Trophoblast cell (in vitro differentiated cells and primary cell): ENCODE results near the gene COL18A1.

ENCODE experiments used
- DNase-seq, 2 donors: peaks; one replicate each; pipeline ENCODE4 v3.0.0-alpha.2; 2016
- H2AFZ ChIP-seq: 2 replicates; pipeline ENCODE4 v1.6.1; 2013; ENCODE audit warnings: low read length, moderate library complexity, mild to moderate bottlenecking; ENCODE audit not compliant: insufficient read depth, poor library complexity
- H2AK5ac ChIP-seq: 2 replicates; pipeline ENCODE4 v1.6.1; 2013; ENCODE audit warnings: mild to moderate bottlenecking, low read length
- H2BK120ac ChIP-seq: 2 replicates; pipeline ENCODE4 v1.6.1; 2013; ENCODE audit warnings: low read length, mild to moderate bottlenecking, moderate library complexity; ENCODE audit not compliant: insufficient read depth, poor library complexity
- H2BK12ac ChIP-seq: 2 replicates; pipeline ENCODE4 v1.6.1; 2013; ENCODE audit warnings: mild to moderate bottlenecking, low read length, moderate library complexity
- H2BK5ac ChIP-seq: 2 replicates; pipeline ENCODE4 v1.6.1; 2013; ENCODE audit warnings: low read length, low read depth, moderate library complexity, mild to moderate bottlenecking; ENCODE audit not compliant: poor library complexity
- H3K14ac ChIP-seq: 2 replicates; pipeline ENCODE4 v1.6.1; 2013; ENCODE audit warnings: mild to moderate bottlenecking, low read length
- H3K18ac ChIP-seq: 2 replicates; pipeline ENCODE4 v1.6.1; 2013; ENCODE audit warnings: mild to moderate bottlenecking, low read length
- H3K23ac ChIP-seq: 2 replicates; pipeline ENCODE4 v1.6.1; 2013; ENCODE audit warnings: low read length
- H3K27ac ChIP-seq: 2 replicates; pipeline ENCODE4 v1.5.1; 2013; ENCODE audit warnings: low read depth, mild to moderate bottlenecking, inconsistent platforms, low read length, moderate library complexity
- H3K27me3 ChIP-seq: 2 replicates; pipeline ENCODE4 v1.6.1; 2013; ENCODE audit warnings: inconsistent platforms, mild to moderate bottlenecking, low read length, moderate library complexity; ENCODE audit not compliant: insufficient read depth
- H3K36me3 ChIP-seq, 2 experiments: 1 replicate in 1 of 2; 2 replicates in 1 of 2; pipeline ENCODE4 v1.6.1; 2013; ENCODE audit warnings: low read length in 2 of 2, mild to moderate bottlenecking in 2 of 2, moderate library complexity in 1 of 2; ENCODE audit not compliant: insufficient read depth in 2 of 2, control insufficient read depth in 1 of 2
- H3K4ac ChIP-seq: 2 replicates; pipeline ENCODE4 v1.6.1; 2013; ENCODE audit warnings: low read depth, mild to moderate bottlenecking, low read length, moderate library complexity
- H3K4me1 ChIP-seq, 2 experiments: 1 replicate in 1 of 2; 2 replicates in 1 of 2; pipeline ENCODE4 v1.6.1; 2013; ENCODE audit warnings: low read length in 2 of 2, mild to moderate bottlenecking in 2 of 2, moderate library complexity in 1 of 2; ENCODE audit not compliant: insufficient read depth in 2 of 2, control insufficient read depth in 1 of 2
- H3K4me2 ChIP-seq: 2 replicates; pipeline ENCODE4 v1.6.1; 2013; ENCODE audit warnings: inconsistent platforms, mild to moderate bottlenecking, low read length, moderate library complexity
- H3K4me3 ChIP-seq: 2 replicates; pipeline ENCODE4 v1.5.1; 2013; ENCODE audit warnings: mild to moderate bottlenecking, low read depth, low read length, inconsistent platforms
- H3K79me1 ChIP-seq: one replicate; pipeline ENCODE4 v1.6.1; 2013; ENCODE audit warnings: low read length
- H3K79me2 ChIP-seq: 2 replicates; pipeline ENCODE4 v1.6.1; 2013; ENCODE audit warnings: low read length, mild to moderate bottlenecking; ENCODE audit not compliant: control insufficient read depth, insufficient read depth, poor library complexity
- H3K9ac ChIP-seq: 2 replicates; pipeline ENCODE4 v1.6.1; 2013; ENCODE audit warnings: mild to moderate bottlenecking, low read length
- H3K9me3 ChIP-seq: 2 replicates; pipeline ENCODE4 v1.6.1; 2013; ENCODE audit warnings: low read depth, mild to moderate bottlenecking, control low read depth, inconsistent platforms, low read length; ENCODE audit not compliant: insufficient read depth
- H4K12ac ChIP-seq: 2 replicates; pipeline ENCODE4 v1.6.1; 2013; ENCODE audit warnings: low read depth, mild to moderate bottlenecking, low read length, moderate library complexity
- H4K8ac ChIP-seq: 2 replicates; pipeline ENCODE4 v1.6.1; 2013; ENCODE audit warnings: low read depth, mild to moderate bottlenecking, low read length, moderate library complexity
- H4K91ac ChIP-seq: one replicate; pipeline ENCODE4 v1.6.1; 2013; ENCODE audit warnings: low read depth, mild to moderate bottlenecking, low read length, moderate library complexity
- WGBS: extraction: QIAGEN DNeasy Blood & Tissue Kit; methylation state at CpG from one replicate; pipeline ENCODE4 v1.1.7; 2013; ENCODE audit warnings: missing lambda C conversion rate; ENCODE audit not compliant: insufficient read length, insufficient coverage; ENCODE audit errors: extremely low coverage; 5-methylcytosine and 5-hydroxymethylcytosine counted together

The COL18A1 gene

GRCh38 chr21:45545691-45546531 is 140.9 kb downstream of the COL18A1 start:
- Histone ChIP-seq H3K27ac (peak overlapping the region; percentile 50), H3K14ac (peak overlapping the region; percentile 21), H2BK120ac (peak overlapping the region; percentile 19), H3K9me3 (no peaks in the 10 kb centered on the region), H3K9ac (no peak overlapping the region), H3K4me3 (no peak overlapping the region), H2AK5ac (peak overlapping the region; percentile 52), H2BK12ac (peak overlapping the region; percentile 71), H3K27me3 (no peaks in the 10 kb centered on the region), H4K12ac (no peak overlapping the region), H4K8ac (peak overlapping the region; percentile 43), H3K18ac (peak overlapping the region; percentile 8), H3K36me3 (no peaks in the 10 kb centered on the region), H3K4ac (no peak overlapping the region), H2BK5ac (peak overlapping the region; percentile 35), H3K23ac (no peak overlapping the region), H2AFZ (peak overlapping the region; percentile 19), H3K79me2 (peaks cover 2% of the 10 kb centered on the region), H3K4me1 (peaks cover 15 to 31% of the 10 kb centered on the region in 2 experiments), H4K91ac (peak overlapping the region; percentile 84), H3K4me2 (no peak overlapping the region), H3K79me1 (peaks cover 28% of the 10 kb centered on the region)
- DNase-seq = no peak
- WGBS = no CpG with 5 or more reads among the region's 22 CpGs

GRCh38 chr21:45546636-45547544 is 141.9 kb downstream of the COL18A1 start:
- no peak overlapping the region for H3K18ac ChIP-seq
- H3K36me3 ChIP-seq = no peaks in the 10 kb centered on the region
- no peak overlapping the region for H3K14ac ChIP-seq
- H4K12ac ChIP-seq = no peak overlapping the region
- H4K8ac ChIP-seq = no peak overlapping the region
- no peak overlapping the region for H3K4me2 ChIP-seq
- H3K4ac ChIP-seq = no peak overlapping the region
- no peaks in the 10 kb centered on the region for H3K9me3 ChIP-seq
- H3K27ac ChIP-seq = peak overlapping the region; percentile 66
- H2BK120ac ChIP-seq = no peak overlapping the region
- no peak overlapping the region for H2AK5ac ChIP-seq
- no peaks in the 10 kb centered on the region for H3K27me3 ChIP-seq
- no peak overlapping the region for H2AFZ ChIP-seq
- DNase-seq = no peak
- no peak overlapping the region for H3K4me3 ChIP-seq
- peaks cover 25% of the 10 kb centered on the region for H3K79me1 ChIP-seq
- no peak overlapping the region for H3K9ac ChIP-seq
- peak overlapping the region; percentile 59 for H4K91ac ChIP-seq
- H3K4me1 ChIP-seq = peaks cover 14 to 28% of the 10 kb centered on the region in 2 experiments
- no peaks in the 10 kb centered on the region for H3K79me2 ChIP-seq
- H2BK5ac ChIP-seq = no peak overlapping the region
- H2BK12ac ChIP-seq = peak overlapping the region; percentile 8
- no CpG with 5 or more reads among the region's 16 CpGs for WGBS
- H3K23ac ChIP-seq = no peak overlapping the region

- no CpG with 5 or more reads among the region's 3 CpGs for WGBS
Observed at GRCh38 chr21:45547545-45547900, 142.6 kb downstream of the COL18A1 start.

GRCh38 chr21:45548711-45549491 is 143.9 kb downstream of the COL18A1 start:
- Histone ChIP-seq H3K79me2 (no peaks in the 10 kb centered on the region), H3K27ac (no peak overlapping the region), H4K8ac (no peak overlapping the region), H3K4me3 (no peak overlapping the region), H3K36me3 (no peaks in the 10 kb centered on the region), H2BK120ac (no peak overlapping the region), H3K14ac (no peak overlapping the region), H3K4me1 (peaks cover 10 to 22% of the 10 kb centered on the region in 2 experiments), H3K79me1 (peaks cover 14% of the 10 kb centered on the region), H3K23ac (no peak overlapping the region), H2BK12ac (peak overlapping the region; percentile 9), H2AK5ac (no peak overlapping the region), H3K4ac (no peak overlapping the region), H3K27me3 (no peaks in the 10 kb centered on the region), H3K9me3 (no peaks in the 10 kb centered on the region), H4K91ac (no peak overlapping the region), H2AFZ (no peak overlapping the region), H3K4me2 (no peak overlapping the region), H2BK5ac (no peak overlapping the region), H3K9ac (no peak overlapping the region), H4K12ac (no peak overlapping the region), H3K18ac (no peak overlapping the region)
- DNase-seq = no peak
- no CpG with 5 or more reads among the region's 9 CpGs for WGBS

More at GRCh38 chr21:45547545-45547900, 142.6 kb downstream of the COL18A1 start:
- Histone ChIP-seq H2BK12ac (no peak overlapping the region), H3K36me3 (no peaks in the 10 kb centered on the region), H2BK120ac (no peak overlapping the region), H3K27me3 (no peaks in the 10 kb centered on the region), H3K4ac (no peak overlapping the region), H3K4me2 (no peak overlapping the region), H2AK5ac (no peak overlapping the region), H3K79me1 (peaks cover 25% of the 10 kb centered on the region), H4K8ac (no peak overlapping the region), H3K79me2 (no peaks in the 10 kb centered on the region), H3K14ac (no peak overlapping the region), H3K9ac (no peak overlapping the region), H3K23ac (no peak overlapping the region), H3K18ac (no peak overlapping the region), H2BK5ac (peak overlapping the region; percentile 66), H3K27ac (peak overlapping the region; percentile 66), H3K9me3 (no peaks in the 10 kb centered on the region), H3K4me1 (peaks cover 14 to 28% of the 10 kb centered on the region in 2 experiments), H3K4me3 (no peak overlapping the region), H4K91ac (peak overlapping the region; percentile 34), H4K12ac (no peak overlapping the region), H2AFZ (no peak overlapping the region)
- DNase-seq = no peak
